K562 (cell line): Measurements from ENCODE around the gene AMZ1. TPM values are rescaled to one million over a fixed set of nuclear protein-coding genes. Genes with fewer than 3 reads are reported as not detected.

ENCODE experiments used
- BRD4 ChIP-seq: fragments of 200-600 bp; sonication (generic); IDR thresholded peaks from 2 replicates; pipeline ENCODE4 v1.6.1; 2017; ENCODE audit warnings: inconsistent platforms
- CBX1 ChIP-seq: sonication (generic); IDR thresholded peaks from 2 replicates; pipeline ENCODE4 v1.6.1; 2016; ENCODE audit warnings: antibody characterized with exemption, low read depth, mild to moderate bottlenecking
- CCNT2 ChIP-seq: IDR thresholded peaks from 2 replicates; pipeline ENCODE4 v1.6.1; 2011; ENCODE audit warnings: borderline replicate concordance, low read depth, mild to moderate bottlenecking, moderate library complexity, mixed read lengths, low read length; ENCODE audit not compliant: insufficient read length; ENCODE audit errors: extremely low read depth
- EHMT2 ChIP-seq: fragments of 450-650 bp; IDR thresholded peaks from 2 replicates; pipeline ENCODE4 v1.6.1; 2018; ENCODE audit warnings: antibody characterized with exemption
- ELK1 ChIP-seq: sonication (generic); formaldehyde crosslinking; IDR thresholded peaks from 2 replicates; pipeline ENCODE4 v1.8.1; 2022; ENCODE audit warnings: missing genetic modification reagents
- MEF2D ChIP-seq: conservative IDR thresholded peaks from 2 replicates; pipeline ENCODE4 v1.6.1; 2016; ENCODE audit warnings: low read depth, missing genetic modification characterization, missing compliant biosample characterization
- MGA ChIP-seq: fragments of 450-650 bp; IDR thresholded peaks from 2 replicates; pipeline ENCODE4 v1.6.1; 2016; ENCODE audit warnings: mild to moderate bottlenecking, moderate library complexity
- TAL1 ChIP-seq: fragments of 450-650 bp; IDR thresholded peaks from 2 replicates; pipeline ENCODE4 v1.6.1; 2016; ENCODE audit warnings: mild to moderate bottlenecking
- XRCC5 ChIP-seq: fragments of 200-400 bp; formaldehyde crosslinking; IDR thresholded peaks from 2 replicates; pipeline ENCODE4 v1.6.1; 2017; ENCODE audit warnings: low read depth, mild to moderate bottlenecking, low read length
- ZBTB1 ChIP-seq: sonication (generic); formaldehyde crosslinking; IDR thresholded peaks from 2 replicates; pipeline ENCODE4 v1.8.1; 2023; ENCODE audit warnings: missing genetic modification reagents, low read depth, mild to moderate bottlenecking, borderline replicate concordance
- ZNF239 ChIP-seq: fragments of 250-450 bp; sonication (Bioruptor Pico); IDR thresholded peaks from 2 replicates; pipeline ENCODE4 v1.4.0; 2020; ENCODE audit warnings: mild to moderate bottlenecking
- ZNF277 ChIP-seq: fragments of 250-450 bp; sonication (Bioruptor Pico); IDR thresholded peaks from 2 replicates; pipeline ENCODE4 v1.8.0; 2022; ENCODE audit warnings: inconsistent platforms, mild to moderate bottlenecking, moderate library complexity, borderline replicate concordance
- ZNF644 ChIP-seq: fragments of 200-800 bp; sonication (Bioruptor generic); IDR thresholded peaks from 2 replicates; pipeline ENCODE4 v1.6.1; 2016; ENCODE audit warnings: low read depth, missing genetic modification characterization, missing compliant biosample characterization
- ZZZ3 ChIP-seq: fragments of 450-650 bp; IDR thresholded peaks from 2 replicates; pipeline ENCODE4 v1.6.1; 2016; ENCODE audit warnings: antibody characterized with exemption, mild to moderate bottlenecking, moderate library complexity
- polyA plus RNA-seq, 8 experiments: library from polyadenylated mRNA; depleted of rRNA in 4 of 8; stranded (reverse) in 5 of 8; unstranded in 3 of 8; fragments of >200 nt; fragmentation: Nextera tagmentation in 2 of 8; fragmentation: Illumina TruSeq in 1 of 8; extraction: Ambion mirVana in 2 of 8; extraction: Trizol in 1 of 8; gene quantifications; 2 replicates each; pipeline versions ENCODE4 v1.2.1 to v1.2.3, GENCODE V29; 2011 to 2014; ENCODE audit warnings: inconsistent platforms in 1 of 8, missing spikeins in 1 of 8
- total RNA-seq, 7 experiments: library from RNA; depleted of rRNA in 6 of 7; stranded (reverse); fragments of >200 nt in 6 of 7; fragmentation: Illumina TruSeq in 2 of 7; extraction: Trizol in 2 of 7; gene quantifications; 2 replicates each; pipeline versions ENCODE4 v1.2.1 to v1.2.3, GENCODE V29; 2011 to 2021; ENCODE audit warnings: low replicate concordance in 1 of 7

The AMZ1 gene
- total and polyA plus RNA-seq, 9 of the 15 experiments (the other 6 are each of a cell fraction or from before 2014, with no cell fraction given), result not detected

- peak; percentile 93 for TF ChIP-seq MGA
- TF ChIP-seq TAL1, result peak; percentile 21; the same call in 1 of the 2 replicates
- TF ChIP-seq ZBTB1 (CRISPR knock-in tag), result no peak
- peak; percentile 40; the same call in 1 of the 2 replicates for TF ChIP-seq EHMT2
- 0 out of 2 replicates have a peak, but pooled peaks have one; percentile 20 for TF ChIP-seq ZNF239 (CRISPR knock-in tag)
- no peak for TF ChIP-seq ZNF277 (CRISPR knock-in tag)
- no peak for TF ChIP-seq XRCC5
- TF ChIP-seq ELK1 (CRISPR knock-in tag), result no peak
- TF ChIP-seq BRD4, result no peak; the same call in 1 of the 2 replicates
- TF ChIP-seq ZNF644 (tag), result no peak
- TF ChIP-seq MEF2D, result peak; percentile 64; the same call in 1 of the 2 replicates
- TF ChIP-seq CBX1, result no peak
- TF ChIP-seq ZZZ3, result no peak
- TF ChIP-seq CCNT2, result peak; percentile 19
These were observed 70.1 kb downstream of the AMZ1 start (continued) for GRCh38 chr7:2757904-2758672.
